H1 (cell line): ENCODE data around the gene PLD5. TPM values are rescaled to one million over a fixed set of nuclear protein-coding genes. Genes with fewer than 3 reads are reported as not detected.

ENCODE experiments used
- CEBPB ChIP-seq: IDR thresholded peaks from 2 replicates; pipeline ENCODE4 v1.6.1; 2012; ENCODE audit warnings: low read depth, low read length
- GABPA ChIP-seq: IDR thresholded peaks from 2 replicates; pipeline ENCODE4 v1.6.1; 2011; ENCODE audit warnings: mild to moderate bottlenecking, low read length, moderate library complexity, borderline replicate concordance; ENCODE audit not compliant: insufficient read depth
- MAX ChIP-seq: IDR thresholded peaks from 2 replicates; pipeline ENCODE4 v1.6.1; 2012; ENCODE audit warnings: inconsistent platforms
- POLR2AphosphoS5 ChIP-seq: IDR thresholded peaks from 2 replicates; pipeline ENCODE4 v1.6.1; 2011; ENCODE audit warnings: low read depth, low read length
- RAD21 ChIP-seq, 2 experiments: IDR thresholded peaks in 1 of 2; conservative IDR thresholded peaks in 1 of 2; 2 replicates each; pipeline ENCODE4 v1.6.1; 2011; ENCODE audit warnings: low read depth in 2 of 2, low read length in 2 of 2, improper control_type of control experiment in 1 of 2, inconsistent platforms in 1 of 2, mild to moderate bottlenecking in 1 of 2, moderate library complexity in 1 of 2
- polyA plus RNA-seq, 7 experiments: library from polyadenylated mRNA; depleted of rRNA in 3 of 7; stranded (reverse) in 5 of 7; unstranded in 2 of 7; fragments of >200 nt in 5 of 7; fragments of 200-250 nt in 2 of 7; gene quantifications; 1 replicate in 5 of 7; 2 replicates in 1 of 7; 4 replicates in 1 of 7; pipeline versions ENCODE4 v1.2.1 to v1.2.3, GENCODE V29; 2011 to 2013; ENCODE audit warnings: missing spikeins in 2 of 7, mixed read lengths in 2 of 7
- total RNA-seq: library from RNA; stranded (reverse); fragmentation: NEBNext Ultra II Directional; extraction: Animal tissue kit (Norgen Biotek cat#: 25700); gene quantifications from 2 replicates; pipeline ENCODE4 v1.2.1, GENCODE V29; 2021

Gene PLD5
- total and polyA plus RNA-seq, 2 of the 8 experiments (the other 6 are each of a cell fraction or from before 2014, with no cell fraction given) = 0.86 to 8.5 TPM

DNA sequence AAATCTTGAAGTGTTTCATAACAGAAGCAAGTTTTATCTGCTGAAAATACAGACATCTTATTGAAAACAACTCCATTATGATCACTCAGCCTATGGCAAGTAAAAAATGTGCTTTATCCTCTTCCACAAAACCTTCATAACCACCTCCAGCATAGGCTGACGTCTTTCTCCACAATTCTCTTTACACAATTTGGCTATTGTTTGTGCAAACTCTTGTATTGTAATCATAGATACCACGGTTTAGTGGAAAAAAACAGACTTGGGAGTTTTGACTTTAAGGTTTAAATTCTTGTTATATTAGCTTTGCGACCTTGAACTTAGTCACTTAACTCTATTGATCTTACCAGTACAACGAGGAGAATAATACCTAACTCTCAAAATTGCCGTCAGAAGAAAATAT lies 126.1 kb downstream of the PLD5 start (continued):
- TF ChIP-seq RAD21 (IDR thresholded peaks at IDR 0.05 in 1 of 2, conservative IDR thresholded peaks at IDR 0.05 in 1 of 2; ENCODE audit: low read depth in 2 of 2, low read length in 2 of 2) = no peak
- no peak for TF ChIP-seq GABPA
- no peak for TF ChIP-seq MAX
- no peak for TF ChIP-seq CEBPB
- TF ChIP-seq POLR2AphosphoS5 = no peak
